Activated naive CD8-positive, alpha-beta T cell treated with anti-CD3 and anti-CD28 coated beads for 36 hours (primary cell): Measurements from ENCODE around the gene IL1RAPL2. TPM values are rescaled to one million over a fixed set of nuclear protein-coding genes. Genes with fewer than 3 reads are reported as not detected.
"Not testable (repeated sequence)": the region's sequence is repeated elsewhere in the genome, so short reads cannot be mapped to it uniquely, and the experiment has no call there.

ENCODE experiments used
- DNase-seq: peaks from one replicate; pipeline ENCODE4 v3.0.0; 2021
- H3K27ac Mint-ChIP-seq: one replicate; pipeline ENCODE4 v1.8.0; 2022; ENCODE audit warnings: mild to moderate bottlenecking, moderate library complexity, mixed read lengths
- H3K27me3 Mint-ChIP-seq: one replicate; pipeline ENCODE4 v1.8.0; 2022; ENCODE audit warnings: mild to moderate bottlenecking, mixed read lengths
- H3K36me3 Mint-ChIP-seq: one replicate; pipeline ENCODE4 v1.8.0; 2021; ENCODE audit warnings: mild to moderate bottlenecking, mixed read lengths
- H3K4me1 Mint-ChIP-seq: one replicate; pipeline ENCODE4 v1.8.0; 2021; ENCODE audit warnings: mixed read lengths
- H3K4me3 Mint-ChIP-seq: one replicate; pipeline ENCODE4 v1.8.0; 2022; ENCODE audit warnings: mild to moderate bottlenecking, moderate library complexity, mixed read lengths
- H3K9me3 Mint-ChIP-seq: one replicate; pipeline ENCODE4 v1.8.0; 2022; ENCODE audit warnings: mixed read lengths
- total RNA-seq, 2 experiments: library from RNA; stranded (reverse); gene quantifications; one replicate each; pipeline ENCODE4 v1.2.3, GENCODE V29; 2021

The IL1RAPL2 gene
- total RNA-seq, 2 experiments from 2014 or later: not detected

- no peaks in the 10 kb centered on the region for H3K9me3 Mint-ChIP-seq
- no peaks in the 10 kb centered on the region for H3K4me1 Mint-ChIP-seq
- H3K36me3 Mint-ChIP-seq: no peaks in the 10 kb centered on the region
- no peak for DNase-seq
- no peaks in the 10 kb centered on the region for H3K27me3 Mint-ChIP-seq
- no peak overlapping the region for H3K4me3 Mint-ChIP-seq
- no peak overlapping the region for H3K27ac Mint-ChIP-seq
Observed at GRCh38 chrX:104987063-104987462, 421.1 kb downstream of the IL1RAPL2 start.

DNA sequence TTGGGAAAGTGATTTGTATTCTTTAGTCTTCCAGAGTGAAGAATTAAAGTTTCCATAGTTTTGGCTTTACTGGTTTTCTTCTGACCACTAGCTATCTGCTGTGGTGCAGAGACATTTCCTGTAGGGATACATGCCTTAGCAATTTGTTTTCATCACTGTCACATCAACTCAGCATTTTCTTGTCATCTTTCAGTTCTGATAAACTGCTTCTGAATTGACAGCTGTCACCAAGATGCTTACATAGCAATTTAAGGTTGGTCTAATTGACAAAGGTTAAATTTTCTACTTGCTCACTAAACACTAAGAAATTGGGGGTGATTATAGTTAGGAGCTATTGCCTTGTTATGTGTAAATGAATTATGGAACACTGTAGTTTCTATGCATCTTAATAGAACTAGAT, 422.0 kb downstream of the IL1RAPL2 start:
- H3K27ac Mint-ChIP-seq: no peak overlapping the region
- no peaks in the 10 kb centered on the region for H3K4me1 Mint-ChIP-seq
- H3K9me3 Mint-ChIP-seq: no peaks in the 10 kb centered on the region
- H3K4me3 Mint-ChIP-seq: no peak overlapping the region
- no peaks in the 10 kb centered on the region for H3K27me3 Mint-ChIP-seq
- DNase-seq: no peak
- H3K36me3 Mint-ChIP-seq: no peaks in the 10 kb centered on the region

DNA sequence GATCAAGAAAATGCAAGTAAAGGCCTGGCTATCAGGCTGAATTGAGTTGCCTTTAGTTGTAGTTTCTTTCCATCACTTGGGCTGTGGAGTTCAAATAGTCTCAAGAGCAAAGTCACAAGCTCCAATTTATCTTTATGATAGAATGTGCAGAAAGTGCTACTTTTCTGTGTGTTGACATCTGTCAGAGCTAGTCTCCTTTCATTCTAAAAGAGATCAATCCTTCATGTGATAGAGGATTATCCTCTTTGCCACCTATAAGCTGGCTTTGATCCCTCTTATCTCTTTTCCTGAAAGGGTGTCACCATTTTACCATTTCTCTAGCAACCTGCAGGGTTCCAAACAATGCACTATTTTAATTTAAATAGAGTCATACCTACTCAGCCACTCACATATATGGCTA, 429.5 kb downstream of the IL1RAPL2 start:
- no peak for DNase-seq
- H3K27me3 Mint-ChIP-seq: no peaks in the 10 kb centered on the region
- H3K36me3 Mint-ChIP-seq: no peaks in the 10 kb centered on the region
- no peak overlapping the region for H3K27ac Mint-ChIP-seq
- H3K9me3 Mint-ChIP-seq: no peaks in the 10 kb centered on the region
- H3K4me1 Mint-ChIP-seq: no peaks in the 10 kb centered on the region
- no peak overlapping the region for H3K4me3 Mint-ChIP-seq

GRCh38 chrX:105006103-105006502, 440.1 kb downstream of the IL1RAPL2 start:
- H3K9me3 Mint-ChIP-seq: no peaks in the 10 kb centered on the region
- no peaks in the 10 kb centered on the region for H3K27me3 Mint-ChIP-seq
- DNase-seq: no peak
- no peak overlapping the region for H3K27ac Mint-ChIP-seq
- no peaks in the 10 kb centered on the region for H3K4me1 Mint-ChIP-seq
- H3K36me3 Mint-ChIP-seq: no peaks in the 10 kb centered on the region
- H3K4me3 Mint-ChIP-seq: no peak overlapping the region

DNA sequence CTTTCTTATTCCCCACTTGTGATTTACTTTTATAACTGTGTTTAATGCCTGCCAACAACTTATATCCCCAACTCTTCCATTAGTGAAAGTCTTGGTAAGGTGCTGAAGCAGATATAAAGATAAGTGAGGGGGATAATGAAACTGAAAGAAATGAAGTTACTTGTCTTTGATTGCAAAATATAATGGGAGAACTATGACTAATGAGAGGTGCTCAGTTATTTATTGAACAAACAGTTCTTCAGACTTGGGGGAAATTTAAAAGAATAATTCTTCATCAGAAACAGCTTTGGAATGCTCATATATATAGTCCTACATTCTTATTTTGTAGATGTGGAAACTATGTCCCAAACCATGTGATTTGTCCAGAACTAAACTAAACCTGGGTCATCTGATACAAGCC, 441.0 kb downstream of the IL1RAPL2 start:
- no peaks in the 10 kb centered on the region for H3K9me3 Mint-ChIP-seq
- no peak overlapping the region for H3K4me3 Mint-ChIP-seq

GRCh38 chrX:105013719-105014118, 447.7 kb downstream of the IL1RAPL2 start:
- Mint-ChIP-seq H3K27ac (no peak overlapping the region), H3K4me1 (no peaks in the 10 kb centered on the region), H3K36me3 (no peaks in the 10 kb centered on the region)

More for the DNA sequence above, 441.0 kb downstream of the IL1RAPL2 start:
- Mint-ChIP-seq H3K36me3 (no peaks in the 10 kb centered on the region), H3K27me3 (no peaks in the 10 kb centered on the region), H3K4me1 (no peaks in the 10 kb centered on the region), H3K27ac (no peak overlapping the region)
- no peak for DNase-seq

DNA sequence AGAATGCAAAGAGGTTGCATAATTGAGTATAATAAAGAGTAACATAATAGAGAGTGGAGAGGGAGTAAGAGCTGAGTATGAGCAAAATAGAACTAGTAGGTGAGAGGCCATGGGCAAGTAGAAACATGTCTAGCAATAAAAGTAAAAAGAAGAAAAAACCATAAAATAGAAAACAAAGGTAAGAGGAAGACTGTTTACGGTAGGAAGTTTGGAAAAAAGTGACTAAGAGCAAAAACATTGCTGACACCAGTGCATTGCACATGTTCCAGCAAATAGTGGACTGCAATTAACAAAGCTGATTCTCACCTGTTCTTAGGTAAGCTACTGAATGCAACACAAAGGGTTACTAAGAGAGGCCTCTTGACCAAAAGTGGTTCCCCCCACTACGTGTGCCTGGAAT, 451.6 kb downstream of the IL1RAPL2 start:
- no peaks in the 10 kb centered on the region for H3K4me1 Mint-ChIP-seq
- no peaks in the 10 kb centered on the region for H3K9me3 Mint-ChIP-seq
- H3K27ac Mint-ChIP-seq: no peak overlapping the region
- H3K36me3 Mint-ChIP-seq: no peaks in the 10 kb centered on the region
- peaks cover 3% of the 10 kb centered on the region for H3K27me3 Mint-ChIP-seq
- no peak overlapping the region for H3K4me3 Mint-ChIP-seq
- no peak for DNase-seq

More at GRCh38 chrX:105013719-105014118, 447.7 kb downstream of the IL1RAPL2 start:
- H3K4me3 Mint-ChIP-seq: no peak overlapping the region
- DNase-seq: no peak
- H3K9me3 Mint-ChIP-seq: no peaks in the 10 kb centered on the region
- H3K27me3 Mint-ChIP-seq: peaks cover 3% of the 10 kb centered on the region

GRCh38 chrX:105018865-105019264, 452.9 kb downstream of the IL1RAPL2 start:
- no peaks in the 10 kb centered on the region for H3K9me3 Mint-ChIP-seq
- no peaks in the 10 kb centered on the region for H3K36me3 Mint-ChIP-seq
- no peak for DNase-seq
- peaks cover 3% of the 10 kb centered on the region for H3K27me3 Mint-ChIP-seq
- H3K27ac Mint-ChIP-seq: no peak overlapping the region
- no peak overlapping the region for H3K4me3 Mint-ChIP-seq
- H3K4me1 Mint-ChIP-seq: no peaks in the 10 kb centered on the region

DNA sequence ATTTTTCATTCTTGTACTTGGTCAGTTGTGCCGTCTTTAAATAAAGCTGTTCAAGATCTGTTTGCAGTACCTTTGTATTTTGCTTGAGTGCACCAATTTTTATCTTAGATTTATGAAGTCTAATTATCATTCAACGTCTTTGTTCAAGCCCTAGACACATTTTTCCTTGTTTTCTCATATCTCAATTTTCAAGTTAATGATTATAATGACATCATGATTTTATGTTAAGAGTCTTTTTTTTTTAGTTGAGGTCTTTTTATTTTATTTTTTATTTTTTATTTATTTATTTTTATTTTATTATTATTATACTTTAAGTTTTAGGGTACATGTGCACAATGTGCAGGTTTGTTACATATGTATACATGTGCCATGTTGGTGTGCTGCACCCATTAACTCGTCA, 463.0 kb downstream of the IL1RAPL2 start:
- not testable (repeated sequence) for H3K4me1 Mint-ChIP-seq, H3K27ac Mint-ChIP-seq, DNase-seq, H3K4me3 Mint-ChIP-seq, H3K9me3 Mint-ChIP-seq, H3K27me3 Mint-ChIP-seq, H3K36me3 Mint-ChIP-seq

DNA sequence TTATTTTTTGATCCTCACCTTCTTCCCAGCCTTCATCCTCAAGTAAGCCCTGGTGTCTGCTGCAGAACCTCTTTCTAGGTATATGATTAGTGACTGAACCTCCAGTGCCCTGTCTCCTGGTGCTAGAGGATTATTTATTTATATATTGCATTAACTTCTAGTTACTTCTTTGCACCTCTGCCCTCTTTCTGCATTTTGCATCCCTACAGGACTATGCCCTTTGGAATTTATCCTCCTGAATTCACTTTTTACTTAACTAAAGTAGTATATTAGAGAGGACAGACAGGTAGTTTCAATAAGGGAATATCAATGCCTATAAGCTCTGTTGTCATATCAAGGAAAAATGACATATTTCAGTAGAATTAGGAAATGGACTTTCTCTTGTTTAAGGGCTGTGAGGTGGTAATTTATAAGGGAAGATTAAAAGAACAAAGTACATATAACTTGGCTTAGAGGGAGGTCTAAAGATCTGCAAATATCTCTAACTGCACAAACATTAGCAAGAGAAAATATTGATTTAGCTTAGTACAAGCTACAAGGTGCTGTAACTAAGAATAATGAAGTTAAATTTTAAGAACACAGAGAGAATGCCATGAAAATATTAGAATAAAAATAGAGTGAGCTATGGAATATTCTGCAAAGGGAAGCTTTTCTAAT, 472.8 kb downstream of the IL1RAPL2 start:
- Mint-ChIP-seq H3K27me3 (peaks cover 3% of the 10 kb centered on the region), H3K9me3 (no peaks in the 10 kb centered on the region), H3K36me3 (no peaks in the 10 kb centered on the region), H3K4me3 (no peak overlapping the region), H3K4me1 (no peaks in the 10 kb centered on the region), H3K27ac (no peak overlapping the region)
- DNase-seq: no peak

GRCh38 chrX:105050921-105051320, 484.9 kb downstream of the IL1RAPL2 start:
- Mint-ChIP-seq H3K27me3 (no peaks in the 10 kb centered on the region), H3K4me1 (no peaks in the 10 kb centered on the region), H3K9me3 (no peaks in the 10 kb centered on the region), H3K36me3 (no peaks in the 10 kb centered on the region), H3K27ac (no peak overlapping the region), H3K4me3 (no peak overlapping the region)
- no peak for DNase-seq

- DNase-seq: no peak
- H3K27ac Mint-ChIP-seq: no peak overlapping the region
Observed at GRCh38 chrX:105051364-105051763, 485.4 kb downstream of the IL1RAPL2 start.

DNA sequence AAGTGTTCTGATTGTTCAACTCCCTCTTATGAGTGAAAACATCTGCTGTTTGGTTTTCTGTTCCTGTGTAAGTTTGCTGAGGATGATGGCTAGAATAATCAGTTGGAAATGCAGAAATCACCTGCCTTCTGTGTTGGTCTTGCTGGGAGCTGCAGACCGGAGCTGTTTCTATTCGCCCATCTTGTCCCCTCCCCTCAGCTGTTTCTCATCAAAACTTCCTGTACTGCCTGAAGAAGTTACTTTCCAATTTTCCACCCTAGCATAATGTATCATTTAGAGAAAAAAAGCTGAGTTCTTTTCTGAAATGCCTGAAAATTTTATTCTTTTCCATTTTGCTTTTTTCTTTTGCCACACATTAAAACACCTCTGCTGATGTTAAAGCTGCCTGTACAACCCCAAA, 486.9 kb downstream of the IL1RAPL2 start:
- H3K36me3 Mint-ChIP-seq: no peaks in the 10 kb centered on the region
- no peak for DNase-seq
- H3K4me3 Mint-ChIP-seq: no peak overlapping the region
- H3K9me3 Mint-ChIP-seq: no peaks in the 10 kb centered on the region
- H3K27me3 Mint-ChIP-seq: no peaks in the 10 kb centered on the region
- no peaks in the 10 kb centered on the region for H3K4me1 Mint-ChIP-seq
- no peak overlapping the region for H3K27ac Mint-ChIP-seq

More at GRCh38 chrX:105051364-105051763, 485.4 kb downstream of the IL1RAPL2 start:
- no peaks in the 10 kb centered on the region for H3K4me1 Mint-ChIP-seq
- H3K27me3 Mint-ChIP-seq: no peaks in the 10 kb centered on the region
- no peaks in the 10 kb centered on the region for H3K36me3 Mint-ChIP-seq
- H3K9me3 Mint-ChIP-seq: no peaks in the 10 kb centered on the region
- H3K4me3 Mint-ChIP-seq: no peak overlapping the region

- no peak overlapping the region for H3K27ac Mint-ChIP-seq
- no peaks in the 10 kb centered on the region for H3K27me3 Mint-ChIP-seq
- DNase-seq: no peak
- no peaks in the 10 kb centered on the region for H3K4me1 Mint-ChIP-seq
- no peak overlapping the region for H3K4me3 Mint-ChIP-seq
- H3K9me3 Mint-ChIP-seq: no peaks in the 10 kb centered on the region
- no peaks in the 10 kb centered on the region for H3K36me3 Mint-ChIP-seq
Observed at GRCh38 chrX:105063743-105064142, 497.7 kb downstream of the IL1RAPL2 start.

GRCh38 chrX:105098201-105098600, 532.2 kb downstream of the IL1RAPL2 start:
- DNase-seq: no peak
- Mint-ChIP-seq H3K27me3 (no peaks in the 10 kb centered on the region), H3K27ac (no peak overlapping the region), H3K4me1 (no peaks in the 10 kb centered on the region), H3K4me3 (no peak overlapping the region), H3K36me3 (no peaks in the 10 kb centered on the region), H3K9me3 (no peaks in the 10 kb centered on the region)

DNA sequence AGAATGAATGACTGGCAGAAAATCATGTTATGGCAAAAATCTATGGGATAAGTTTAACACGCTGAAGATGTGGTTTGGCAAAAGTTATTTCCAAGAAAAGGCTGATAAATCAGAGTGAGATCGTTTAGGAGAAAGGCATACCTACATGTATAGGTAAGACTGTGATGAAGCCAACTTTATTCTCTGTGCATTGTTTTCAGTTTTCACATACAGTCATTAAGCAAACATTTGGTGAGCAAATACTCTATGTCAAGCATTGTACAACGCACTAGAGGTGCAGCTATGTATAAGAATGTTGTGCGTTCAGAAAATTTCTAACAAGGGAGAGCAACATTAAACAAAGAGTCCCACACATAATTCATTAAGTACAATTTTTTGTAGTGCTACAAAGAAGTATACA, 532.8 kb downstream of the IL1RAPL2 start:
- Mint-ChIP-seq H3K27me3 (no peaks in the 10 kb centered on the region), H3K27ac (no peak overlapping the region), H3K36me3 (no peaks in the 10 kb centered on the region), H3K4me1 (no peaks in the 10 kb centered on the region), H3K4me3 (no peak overlapping the region), H3K9me3 (no peaks in the 10 kb centered on the region)
- no peak for DNase-seq
